HG03442 (cell line): ENCODE data around the gene MAEA.
"Not testable (repeated sequence)": the region's sequence is repeated elsewhere in the genome, so short reads cannot be mapped to it uniquely, and the experiment has no call there.

Experiments used
- ATAC-seq: cut with Tn5 transposase; IDR thresholded peaks from one replicate; pipeline ENCODE4 v1.9.1; 2021; ENCODE audit warnings: mild to moderate bottlenecking, moderate library complexity; ENCODE audit not compliant: unreplicated experiment

Gene MAEA

DNA sequence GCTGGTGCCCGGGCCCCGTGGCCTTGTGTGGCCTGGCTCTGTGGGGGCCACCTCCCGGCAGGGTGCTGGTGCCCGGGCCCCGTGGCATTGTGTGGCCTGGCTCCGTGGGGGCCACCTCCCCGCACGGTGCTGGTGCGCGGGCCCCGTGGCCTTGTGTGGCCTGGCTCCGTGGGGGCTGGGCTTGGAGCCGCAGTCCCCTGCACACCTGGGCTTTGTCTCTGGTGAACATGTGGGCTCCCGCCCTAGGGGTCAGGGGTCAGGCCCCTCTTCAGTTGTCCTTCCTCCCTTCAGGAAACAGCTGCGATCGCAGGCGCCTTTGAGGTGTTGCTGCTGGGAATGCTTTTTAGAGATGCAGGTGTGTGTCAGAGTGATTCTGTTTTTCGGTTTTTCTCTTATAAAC is 74.5 kb downstream of the MAEA start:
- no peak for ATAC-seq

DNA sequence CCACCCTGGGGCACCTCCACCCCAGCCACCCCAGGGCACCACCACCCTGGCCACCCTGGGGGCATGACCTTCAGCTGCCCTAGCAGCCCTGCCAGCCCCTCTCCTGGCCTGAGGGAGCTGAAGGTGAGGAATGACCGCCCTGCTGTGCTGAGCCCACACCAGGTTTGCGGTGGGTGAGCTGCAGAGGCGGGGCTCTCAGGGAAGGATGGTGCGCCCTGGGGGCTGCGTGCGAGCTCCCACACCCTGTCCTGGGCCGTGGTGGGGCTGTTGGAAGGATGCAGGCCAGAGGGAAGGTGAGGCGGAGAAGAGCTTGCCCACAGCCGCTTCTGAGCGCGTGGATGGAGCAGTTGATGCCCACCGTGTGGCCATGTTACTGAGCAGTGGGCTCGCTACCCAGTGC is 75.1 kb downstream of the MAEA start:
- no peak for ATAC-seq

DNA sequence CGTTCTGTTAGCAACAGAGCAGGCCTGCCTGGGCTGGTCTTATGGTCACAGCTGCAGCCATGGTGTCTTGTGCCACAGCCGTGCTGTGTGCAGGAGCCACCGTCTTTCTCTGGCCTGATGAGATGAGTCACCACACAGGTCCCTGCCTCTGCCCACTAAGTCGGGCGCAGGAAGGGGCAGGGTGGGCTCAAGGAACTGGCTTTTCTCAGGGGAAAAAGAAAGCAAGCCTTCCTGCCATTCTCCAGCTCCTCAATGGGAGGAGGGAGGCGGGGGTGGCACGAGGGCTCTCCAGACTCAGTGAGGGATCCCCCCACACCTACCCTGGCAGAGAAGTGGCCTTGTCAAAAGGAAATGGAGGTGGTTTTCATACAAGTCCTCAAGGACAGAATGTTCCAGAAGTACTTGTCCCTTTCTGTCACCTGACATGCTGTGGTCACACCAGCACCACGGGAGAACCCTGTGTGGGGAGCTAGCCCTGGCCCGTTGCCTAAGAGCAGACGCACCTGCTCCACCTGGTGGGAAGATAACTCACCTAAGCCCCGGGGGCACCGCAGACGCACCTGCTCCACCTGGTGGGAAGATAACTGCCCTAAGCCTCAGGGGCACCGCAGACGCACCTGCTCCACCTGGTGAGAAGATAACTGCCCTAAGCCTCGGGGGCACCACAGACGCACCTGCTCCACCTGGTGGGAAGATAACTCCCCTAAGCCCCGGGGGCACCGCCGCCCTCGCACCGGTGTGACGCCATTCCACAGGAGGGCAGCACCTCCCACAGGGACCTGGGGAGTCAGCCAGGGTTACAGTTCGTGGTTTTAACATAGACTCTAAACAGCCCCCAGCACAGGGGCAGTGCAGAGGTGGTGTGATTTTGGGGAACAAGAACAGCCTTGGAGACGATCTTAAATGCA is 75.8 kb downstream of the MAEA start:
- ATAC-seq: no peak

DNA sequence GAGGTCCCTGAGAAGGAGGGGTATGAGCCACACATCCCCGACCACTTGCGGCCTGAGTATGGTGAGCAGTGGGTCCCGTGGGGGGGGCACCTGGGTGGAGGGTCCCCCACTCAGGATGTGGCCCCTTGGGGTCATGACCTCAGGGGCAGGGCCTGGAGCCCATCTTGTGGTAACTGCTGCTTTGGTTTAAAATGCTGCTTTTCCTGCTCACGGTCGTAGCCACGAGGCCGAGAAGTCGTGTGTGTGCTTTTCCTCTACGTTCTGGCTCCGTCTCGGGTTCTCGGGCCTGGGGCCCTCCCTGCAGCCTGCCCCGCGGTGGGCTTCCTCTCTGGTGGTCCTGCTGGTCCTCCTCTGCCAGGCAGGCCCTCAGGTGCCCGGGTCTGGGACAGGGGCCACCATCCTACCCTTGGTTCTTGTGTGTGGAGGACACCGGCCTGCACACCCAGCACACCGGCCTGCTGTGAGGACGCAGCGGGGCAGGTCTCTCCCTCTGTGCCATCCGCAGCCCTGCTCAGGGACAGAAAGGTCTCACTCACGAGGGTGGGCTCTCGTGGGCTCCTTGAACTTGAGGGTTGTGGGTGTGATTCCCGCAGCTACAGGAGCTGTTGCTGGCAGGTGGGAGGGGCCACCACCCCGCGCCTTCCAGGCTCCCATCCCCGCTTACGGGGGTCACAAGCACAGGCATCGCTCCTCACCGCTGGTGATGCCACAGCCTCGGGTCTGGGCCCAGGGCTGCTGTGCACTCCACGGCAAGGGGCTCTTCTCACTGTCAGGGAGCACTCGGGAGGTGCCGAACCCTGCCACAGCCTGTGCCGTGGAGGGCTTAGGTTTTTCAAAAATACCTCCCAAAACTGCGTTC is 76.9 kb downstream of the MAEA start:
- no peak for ATAC-seq

DNA sequence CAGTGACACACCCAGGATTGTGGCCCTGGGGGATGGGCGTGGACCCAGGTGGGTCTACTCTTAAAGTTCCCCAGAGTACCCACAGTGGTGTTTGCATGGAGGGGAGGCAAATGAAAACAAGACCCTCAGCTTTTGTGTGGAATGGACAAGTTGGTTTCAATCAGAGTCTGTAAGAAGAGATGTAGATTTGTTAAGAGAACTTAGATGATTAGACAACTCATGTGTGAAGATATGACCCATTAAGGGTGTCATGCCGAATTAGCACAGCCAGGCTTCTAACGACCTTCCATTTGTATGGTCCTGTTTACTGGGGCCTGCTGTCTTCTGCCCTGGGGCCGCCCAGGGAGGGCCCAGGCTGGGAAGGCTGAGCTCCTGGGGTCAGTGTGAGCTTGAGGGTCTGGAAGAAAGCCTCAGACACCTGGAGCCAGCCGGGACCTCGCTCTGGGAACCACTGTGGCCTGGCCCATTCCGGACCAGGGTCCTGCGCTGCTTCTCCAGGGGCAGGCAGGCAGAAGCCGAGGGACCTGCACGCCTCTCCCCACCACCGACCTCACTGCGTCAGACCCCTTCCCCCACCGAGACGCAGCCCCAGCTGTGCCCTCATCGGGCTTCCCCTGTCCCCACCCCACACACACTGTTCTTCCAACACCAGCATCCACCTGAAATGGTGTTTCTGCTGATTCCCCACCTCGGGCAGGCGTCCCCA is 77.7 kb downstream of the MAEA start:
- ATAC-seq: no peak

DNA sequence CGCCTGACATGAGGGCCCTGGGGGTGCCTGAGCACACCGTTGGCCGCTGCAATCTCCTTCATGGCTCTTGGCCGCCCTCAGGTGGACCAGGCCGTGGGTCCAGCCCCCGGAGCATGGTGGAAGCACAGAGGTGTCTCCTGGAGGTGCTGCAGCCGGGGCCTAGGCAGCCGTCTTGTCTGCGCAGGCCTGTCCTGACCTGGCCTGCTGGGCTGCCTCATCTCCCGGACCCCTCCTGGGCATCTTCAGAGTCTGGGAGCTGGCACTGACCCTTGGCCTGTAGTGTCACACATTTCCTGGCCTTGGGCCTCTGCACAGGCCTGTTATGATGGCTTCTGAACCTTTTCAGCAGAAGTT is 78.2 kb downstream of the MAEA start:
- ATAC-seq: no peak

DNA sequence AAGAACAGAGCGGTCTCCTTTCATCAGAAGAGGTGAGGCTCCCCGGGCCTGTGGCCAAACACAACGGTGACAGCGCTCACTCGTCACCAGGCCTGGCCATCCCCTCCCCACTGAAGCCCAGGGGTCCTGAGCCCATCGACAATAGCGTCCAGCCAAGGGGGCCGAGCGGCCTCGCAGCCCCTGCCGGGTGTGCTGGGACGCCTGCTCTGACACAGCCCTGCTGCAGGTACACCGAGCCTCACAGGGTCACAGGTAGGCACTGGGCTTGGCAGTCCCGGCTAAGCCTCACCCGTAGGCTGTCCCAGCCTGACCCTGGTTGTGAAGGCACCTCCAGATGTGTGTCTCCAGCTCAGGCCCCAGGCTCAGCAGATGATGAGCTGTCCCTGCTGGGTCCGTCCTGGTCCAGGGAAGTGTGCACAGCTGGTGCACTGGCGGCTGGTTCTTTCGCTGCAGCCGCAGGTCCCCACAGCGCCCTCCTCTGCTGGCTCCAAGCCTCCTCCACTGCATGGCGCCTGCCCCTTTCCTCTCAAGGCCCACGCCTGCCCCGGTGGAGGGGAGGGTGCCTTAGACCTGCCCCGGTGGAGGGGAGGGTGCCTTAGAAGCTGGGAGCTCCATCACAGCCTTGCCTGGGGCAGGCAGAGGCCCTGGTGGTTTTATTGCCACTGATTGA is 78.9 kb downstream of the MAEA start:
- ATAC-seq: no peak

DNA sequence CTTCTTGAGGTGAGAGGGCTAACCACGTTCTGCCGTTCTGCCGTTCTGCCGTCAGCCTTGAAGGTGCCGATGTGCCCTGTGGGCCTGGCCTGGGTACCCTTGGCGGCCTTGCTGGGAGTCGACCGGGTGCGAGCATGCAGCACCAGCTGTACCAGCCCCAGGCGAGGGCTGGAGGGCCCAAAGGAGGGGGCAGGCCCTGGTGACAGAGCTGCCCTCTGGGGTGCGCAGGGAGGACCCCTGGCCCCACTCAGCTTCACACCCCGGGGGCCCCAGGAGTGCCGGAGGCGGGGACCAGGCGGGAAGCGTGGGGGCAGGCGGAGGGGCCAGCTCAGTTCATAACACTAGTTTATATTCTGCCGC is 79.4 kb downstream of the MAEA start:
- no peak for ATAC-seq

DNA sequence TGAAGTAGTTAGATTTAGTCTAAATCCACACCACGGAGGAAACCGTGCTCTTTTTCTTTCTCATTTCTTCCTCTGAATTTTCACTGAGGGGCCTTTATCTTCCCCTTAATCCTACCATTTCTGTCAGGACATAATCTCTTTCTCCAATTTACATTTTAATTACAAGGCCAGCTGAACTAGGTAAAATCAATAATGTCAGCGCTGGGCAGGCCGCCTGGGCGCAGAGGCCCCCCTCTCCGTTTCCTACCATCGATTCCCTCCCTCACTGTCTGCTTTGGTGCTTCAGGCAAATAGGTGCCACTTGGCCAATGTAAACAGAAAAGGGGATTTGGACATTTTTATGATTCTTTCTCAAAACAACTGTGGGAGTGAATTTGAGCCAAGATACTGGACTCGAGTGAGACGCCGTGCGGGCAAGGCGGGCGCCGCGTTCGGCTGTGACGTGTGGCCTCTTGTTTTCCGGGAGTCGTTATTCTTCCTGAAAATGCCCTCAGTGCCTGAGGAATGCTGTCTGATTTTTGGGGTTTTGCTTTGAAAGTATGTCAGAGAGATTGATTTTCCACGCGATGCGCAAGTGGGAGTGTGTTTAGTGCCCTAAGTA is 79.9 kb downstream of the MAEA start:
- ATAC-seq: no peak

DNA sequence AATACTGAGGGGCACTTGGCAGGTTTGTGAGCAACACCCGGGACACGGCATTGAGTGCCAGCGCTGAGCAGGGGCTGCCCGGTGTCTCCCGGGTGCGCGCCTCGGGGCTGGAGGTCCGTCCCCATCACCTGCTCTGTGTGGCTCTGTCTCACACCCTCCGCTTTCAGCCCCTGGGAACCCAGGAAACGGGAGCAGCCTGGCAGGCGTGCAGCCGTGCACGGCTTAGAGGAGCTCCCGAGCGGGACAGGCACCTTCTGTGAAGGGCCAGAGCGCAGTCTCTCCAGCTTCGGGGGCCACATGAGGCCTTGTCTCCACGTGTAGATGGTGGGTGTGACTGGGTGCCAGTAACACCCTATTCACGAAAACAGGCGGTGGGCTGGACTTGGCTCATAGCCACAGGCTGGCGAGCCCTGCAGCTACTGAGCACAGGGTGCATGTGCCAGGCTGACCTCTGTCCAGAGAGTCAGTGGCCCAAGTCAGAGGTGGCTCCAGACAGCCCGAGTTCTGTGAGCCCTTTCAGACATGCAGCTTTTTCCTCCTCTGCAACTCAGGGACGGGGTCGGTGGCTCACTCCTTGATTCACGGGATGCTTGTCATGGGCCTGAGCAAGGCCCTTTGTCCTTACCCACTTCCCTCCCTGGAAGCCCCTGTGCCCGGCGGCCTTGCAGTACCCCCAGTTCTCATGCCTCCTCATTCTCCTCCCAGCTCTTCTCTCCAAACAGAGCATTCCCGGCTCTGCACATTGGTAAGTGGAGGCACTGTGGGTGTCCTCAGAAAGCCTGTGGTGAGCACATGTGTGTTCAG is 80.8 kb downstream of the MAEA start:
- no peak for ATAC-seq

DNA sequence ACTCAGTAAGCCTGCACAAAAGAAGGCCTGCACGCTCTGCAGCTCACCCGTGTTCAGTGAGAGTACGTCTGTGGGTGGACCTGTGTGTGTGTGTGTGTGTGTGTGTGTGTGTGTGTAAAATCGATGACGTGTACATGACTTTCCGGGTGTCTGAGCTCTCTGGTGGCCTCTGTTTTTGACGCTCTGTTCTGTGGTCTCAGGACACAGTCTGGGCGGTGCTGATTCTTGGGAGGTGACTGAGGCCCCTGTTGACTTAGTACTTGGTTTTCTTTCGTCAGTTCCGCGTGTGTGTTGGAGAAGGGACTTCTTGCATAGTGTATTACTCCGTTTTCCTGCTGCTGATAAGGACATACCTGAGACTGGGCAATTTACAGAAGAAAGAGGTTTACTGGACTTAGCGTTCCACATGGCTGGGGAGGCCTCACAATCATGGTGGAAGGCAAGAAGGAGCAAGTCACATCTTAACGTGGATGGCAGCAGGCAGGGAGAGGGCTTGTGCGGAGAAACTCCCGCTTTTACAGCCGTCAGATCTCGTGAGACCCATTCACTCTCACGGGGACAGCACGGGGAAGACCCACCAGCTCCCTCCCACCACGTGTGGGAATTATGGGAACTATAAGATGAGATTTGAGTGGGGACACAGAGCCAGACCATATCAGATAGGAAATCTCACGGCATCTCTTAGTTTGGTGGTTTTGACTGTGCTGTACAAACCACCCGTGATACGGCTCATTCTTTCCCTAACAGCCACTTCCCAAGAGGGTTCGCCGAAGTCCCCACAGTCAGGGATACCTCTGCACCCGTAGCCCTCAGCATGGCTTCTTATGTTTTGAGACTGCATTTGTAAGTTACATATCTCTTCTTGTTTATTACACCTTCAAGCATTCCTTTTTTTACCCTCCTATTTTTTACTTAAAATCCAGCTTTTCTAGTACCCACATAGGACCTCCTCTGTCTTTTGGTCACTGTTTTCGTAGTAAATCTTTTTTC is 81.8 kb downstream of the MAEA start:
- no peak for ATAC-seq

DNA sequence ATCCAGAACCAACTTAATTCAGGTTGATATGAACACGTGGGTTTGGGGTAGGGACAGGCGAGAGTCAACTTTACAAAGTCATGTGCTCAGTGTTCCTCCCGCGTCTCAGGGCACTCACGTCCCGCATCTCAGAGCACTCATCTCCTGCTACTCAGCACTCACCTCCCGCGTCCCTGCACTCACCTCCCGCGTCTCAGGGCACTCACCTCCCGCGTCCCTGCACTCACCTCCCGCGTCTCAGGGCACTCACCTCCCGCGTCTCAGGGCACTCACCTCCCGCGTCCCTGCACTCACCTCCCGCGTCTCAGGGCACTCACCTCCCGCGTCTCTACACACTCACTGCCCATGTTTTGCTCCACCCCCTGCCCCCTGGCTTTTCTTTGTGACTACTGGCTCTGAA is 82.9 kb downstream of the MAEA start:
- ATAC-seq: not testable (repeated sequence)

DNA sequence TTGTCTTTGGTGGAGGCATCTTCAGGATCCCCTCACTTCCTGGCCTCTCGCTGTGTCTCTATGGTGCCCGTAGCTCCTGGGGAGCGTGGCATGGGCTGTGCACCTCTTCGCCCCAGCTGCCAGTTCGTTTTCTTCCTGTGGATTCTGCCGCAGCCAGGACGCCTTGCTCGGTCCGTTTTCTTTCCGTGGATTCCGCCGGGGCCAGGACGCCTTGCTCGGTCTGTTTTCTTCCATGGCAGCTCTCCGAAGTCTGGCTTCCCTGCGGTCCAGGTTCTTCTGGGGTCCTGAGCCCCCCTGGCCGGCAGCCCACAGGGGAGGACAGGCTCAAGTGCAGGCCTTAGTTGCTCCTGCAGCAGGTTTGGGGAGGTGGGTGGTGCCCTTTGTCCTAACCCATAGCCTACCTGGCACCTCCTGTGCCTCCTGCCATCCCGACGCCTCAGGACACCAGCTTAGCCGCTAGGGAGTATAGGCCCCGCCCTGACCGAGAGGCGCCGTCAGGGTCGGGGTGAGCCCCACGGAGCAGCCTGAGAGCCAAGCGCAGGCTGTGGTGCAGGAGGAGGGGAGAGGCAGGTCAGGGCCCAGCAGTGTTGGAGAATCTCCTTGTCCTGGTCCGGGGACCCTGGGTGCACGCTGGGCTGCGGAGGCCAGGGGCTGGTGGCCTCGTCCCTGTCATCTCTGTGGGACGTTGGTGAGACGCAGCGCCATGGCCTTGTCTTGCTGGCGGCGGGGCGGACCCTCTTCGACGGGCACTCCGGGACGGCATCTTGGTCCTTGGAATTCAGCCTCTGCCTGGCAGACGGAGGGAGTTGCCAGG is 84.4 kb downstream of the MAEA start:
- ATAC-seq: no peak

DNA sequence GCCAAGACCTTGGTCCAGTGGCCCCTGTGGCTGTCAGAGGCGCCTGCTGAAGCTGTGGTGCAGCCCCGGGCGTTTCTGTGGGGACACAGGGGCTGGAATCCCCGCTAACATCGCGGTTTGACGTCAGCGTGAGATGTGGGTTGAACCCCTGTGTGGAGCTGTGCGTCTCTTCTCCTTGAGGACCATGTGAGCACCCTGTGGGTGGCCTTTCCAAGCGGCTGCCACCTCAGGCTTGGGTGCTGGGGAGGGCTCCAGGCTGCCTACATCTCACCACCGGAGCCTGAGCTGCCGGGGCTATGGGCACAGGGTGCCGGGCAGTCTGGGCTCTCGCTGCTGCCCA is 85.0 kb downstream of the MAEA start:
- no peak for ATAC-seq

DNA sequence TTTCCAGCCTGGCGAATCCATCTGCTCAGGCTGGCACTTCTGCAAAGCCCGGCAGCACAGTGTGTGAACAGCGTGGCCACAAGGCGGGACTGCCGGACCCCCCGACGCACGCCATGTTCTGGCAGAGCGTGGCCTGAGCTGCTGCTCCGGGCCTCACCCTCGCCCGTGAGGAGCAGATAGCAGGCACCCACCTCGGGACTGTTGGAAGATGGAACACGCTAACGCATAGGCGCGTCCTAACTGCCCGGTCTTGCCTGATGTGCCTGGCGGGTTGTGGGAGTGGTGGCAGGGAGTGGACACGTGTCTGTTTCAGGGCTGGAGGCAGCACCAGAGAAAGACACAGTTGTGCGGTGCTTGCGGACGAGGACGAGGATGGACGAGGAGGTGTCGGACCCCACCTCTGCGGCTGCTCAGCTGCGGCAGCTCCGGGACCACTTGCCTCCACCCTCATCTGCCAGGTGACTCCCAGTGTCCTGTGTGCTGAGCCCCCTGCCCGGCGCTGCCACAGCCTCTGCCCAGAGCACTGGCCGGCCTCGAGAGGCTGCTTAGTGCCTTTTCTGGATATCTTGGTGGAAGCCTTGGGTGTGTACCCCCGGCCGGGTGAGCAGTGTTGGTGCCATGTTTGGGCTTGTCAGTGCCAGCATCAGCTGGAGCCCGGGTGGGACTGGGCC is 85.5 kb downstream of the MAEA start:
- no peak for ATAC-seq

DNA sequence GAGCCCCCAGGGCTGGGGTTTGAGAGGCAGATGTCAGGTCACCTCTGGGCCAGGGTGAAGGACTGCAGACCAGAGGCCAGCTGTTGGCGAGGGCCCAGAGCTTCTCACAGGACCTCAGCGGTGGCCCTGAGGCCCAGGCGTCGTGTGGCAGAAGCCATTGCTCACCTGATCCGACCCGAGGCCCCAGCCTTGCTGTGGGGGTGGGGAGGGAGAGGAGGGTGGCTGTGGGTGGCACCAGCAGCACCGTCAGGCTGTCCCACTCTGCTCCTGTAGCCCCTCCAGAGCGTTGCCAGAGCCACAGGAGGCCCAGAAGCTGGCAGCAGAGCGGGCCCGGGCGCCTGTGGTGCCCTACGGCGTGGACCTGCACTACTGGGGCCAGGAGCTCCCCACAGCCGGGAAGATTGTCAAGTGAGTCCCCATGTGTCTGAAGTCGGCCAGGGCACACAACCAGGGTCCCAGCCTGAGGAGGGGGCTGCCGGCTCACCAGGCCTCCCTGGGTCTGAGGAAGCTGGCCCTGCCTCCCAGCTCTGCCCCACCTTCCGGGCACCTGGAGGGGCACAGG is 86.2 kb downstream of the MAEA start:
- no peak for ATAC-seq

DNA sequence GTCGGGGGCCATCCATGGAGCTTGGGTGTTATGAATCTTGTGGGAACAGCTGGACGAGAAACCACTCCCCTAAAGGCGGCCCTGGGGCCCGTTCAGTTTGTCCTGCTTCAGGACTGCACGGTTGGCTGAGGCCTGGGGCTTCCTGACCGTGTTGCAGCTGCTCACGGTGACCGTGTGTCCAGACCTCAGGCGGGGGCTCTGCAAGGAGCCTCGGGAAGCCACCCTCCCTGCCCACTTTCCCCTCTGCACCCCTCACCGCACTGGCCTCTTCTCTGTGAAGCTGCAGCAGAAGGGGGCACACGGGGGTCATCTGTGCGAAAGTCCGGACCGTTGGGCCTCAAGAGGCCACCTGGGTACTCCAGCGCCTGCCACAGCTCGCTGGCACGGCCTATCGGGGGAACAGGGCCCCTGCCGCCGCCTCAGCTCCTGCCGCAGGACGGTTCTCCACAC is 86.7 kb downstream of the MAEA start:
- no peak for ATAC-seq
